Panc1 (cell line): ENCODE results near the gene TYRP1. TPM values are rescaled to one million over a fixed set of nuclear protein-coding genes. Genes with fewer than 3 reads are reported as not detected.

Experiments used
- ATAC-seq: fragments of 200-7000 bp; cut with Tn5 transposase; 2 replicates; pipeline ENCODE4 v1.9.1; 2020; ENCODE audit warnings: mild to moderate bottlenecking, moderate library complexity
- BruUV-seq: library from RNA; stranded (reverse); fragments of 400-500 nt; replicated peaks from 2 replicates; lab custom pipeline; 2021; lab: Mats Ljungman, UMichigan
- CTCF ChIA-PET: fragments of 300-600 bp; sonication (Branson Sonifier 250); formaldehyde crosslinking; loops from one replicate; lab custom pipeline; 2022; ENCODE audit warnings: antibody characterized with exemption; lab: Charles Lee
- POLR2A ChIA-PET: fragments of 300-600 bp; sonication (Branson Sonifier 250); formaldehyde crosslinking; loops from one replicate; lab custom pipeline; 2022; ENCODE audit warnings: antibody characterized with exemption; lab: Charles Lee
- DNase-seq: peaks from one replicate; pipeline ENCODE4 v3.0.0-alpha.2; 2010; ENCODE audit warnings: low read depth, low spot score
- H3K27ac ChIP-seq: 2 replicates; pipeline ENCODE4 v1.5.1; 2011; ENCODE audit warnings: mild to moderate bottlenecking, low read length, inconsistent platforms
- H3K27me3 ChIP-seq: fragments of 200-500 bp; sonication (Bioruptor generic); 2 replicates; pipeline ENCODE4 v1.6.0; 2014; ENCODE audit warnings: low read length, inconsistent platforms; ENCODE audit not compliant: control insufficient read depth, insufficient read depth
- H3K36me3 ChIP-seq: fragments of 200-500 bp; sonication (Bioruptor generic); 2 replicates; pipeline ENCODE4 v1.5.1; 2014; ENCODE audit warnings: inconsistent platforms, mild to moderate bottlenecking, low read length, moderate library complexity; ENCODE audit not compliant: control insufficient read depth, insufficient read depth
- H3K4me1 ChIP-seq: 2 replicates; pipeline ENCODE4 v1.5.1; 2011; ENCODE audit warnings: inconsistent platforms, mild to moderate bottlenecking, low read length, moderate library complexity; ENCODE audit not compliant: control insufficient read depth, insufficient read depth
- H3K4me3 ChIP-seq, 2 experiments: 2 replicates each; pipeline ENCODE4 v1.5.1; 2011 to 2012; ENCODE audit warnings: low read depth in 2 of 2, low read length in 2 of 2, mild to moderate bottlenecking in 2 of 2, inconsistent platforms in 1 of 2, moderate library complexity in 1 of 2
- H3K9me3 ChIP-seq: fragments of 200-500 bp; sonication (Bioruptor generic); 2 replicates; pipeline ENCODE4 v1.5.1; 2014; ENCODE audit warnings: low read depth, mild to moderate bottlenecking, inconsistent platforms, low read length, moderate library complexity; ENCODE audit not compliant: control insufficient read depth, insufficient read depth
- POLR2AphosphoS5 ChIP-seq: IDR thresholded peaks from 2 replicates; pipeline ENCODE4 v1.6.1; 2012; ENCODE audit warnings: mild to moderate bottlenecking, low read depth, low read length, moderate library complexity
- SIN3A ChIP-seq: IDR thresholded peaks from 2 replicates; pipeline ENCODE4 v1.6.1; 2012; ENCODE audit warnings: low read depth, mild to moderate bottlenecking, low read length, moderate library complexity, borderline replicate concordance; ENCODE audit not compliant: insufficient read depth
- TCF7L2 ChIP-seq: IDR thresholded peaks from 2 replicates; pipeline ENCODE4 v1.6.1; 2011; ENCODE audit warnings: mild to moderate bottlenecking, low read depth, low read length, inconsistent platforms
- in situ Hi-C: cut with HindIII; loops from 2 replicates; pipeline ENCODE4 v1.10.0; 2016; ENCODE audit warnings: low sequenced_read_pairs, low pct_unique_long_range_greater_than_20kb
- intact Hi-C: fragments of 100-400 bp; cut with micrococcal nuclease; formaldehyde crosslinking; loops from one replicate; pipeline ENCODE4 v1.10.0; 2022; ENCODE audit not compliant: unreplicated experiment
- total RNA-seq: library from RNA; stranded (reverse); gene quantifications from one replicate; pipeline ENCODE4 v1.2.1, GENCODE V29; 2021; ENCODE audit not compliant: unreplicated experiment
- TF ChIP-seq, protein P1 (sequence below): fragments of 450-650 bp; IDR thresholded peaks from 2 replicates; pipeline ENCODE4 v1.5.1; 2017; ENCODE audit warnings: mild to moderate bottlenecking
- TF ChIP-seq, protein P2 (sequence below), 2 experiments: IDR thresholded peaks; 2 replicates each; pipeline ENCODE4 v1.6.1; 2011 to 2012; ENCODE audit warnings: low read depth in 2 of 2, control low read depth in 1 of 2, low read length in 1 of 2, mild to moderate bottlenecking in 1 of 2, moderate library complexity in 1 of 2; ENCODE audit not compliant: insufficient read depth in 1 of 2

The TYRP1 gene
- total RNA-seq, 1 experiment from 2014 or later, result 0.23 TPM

DNA sequence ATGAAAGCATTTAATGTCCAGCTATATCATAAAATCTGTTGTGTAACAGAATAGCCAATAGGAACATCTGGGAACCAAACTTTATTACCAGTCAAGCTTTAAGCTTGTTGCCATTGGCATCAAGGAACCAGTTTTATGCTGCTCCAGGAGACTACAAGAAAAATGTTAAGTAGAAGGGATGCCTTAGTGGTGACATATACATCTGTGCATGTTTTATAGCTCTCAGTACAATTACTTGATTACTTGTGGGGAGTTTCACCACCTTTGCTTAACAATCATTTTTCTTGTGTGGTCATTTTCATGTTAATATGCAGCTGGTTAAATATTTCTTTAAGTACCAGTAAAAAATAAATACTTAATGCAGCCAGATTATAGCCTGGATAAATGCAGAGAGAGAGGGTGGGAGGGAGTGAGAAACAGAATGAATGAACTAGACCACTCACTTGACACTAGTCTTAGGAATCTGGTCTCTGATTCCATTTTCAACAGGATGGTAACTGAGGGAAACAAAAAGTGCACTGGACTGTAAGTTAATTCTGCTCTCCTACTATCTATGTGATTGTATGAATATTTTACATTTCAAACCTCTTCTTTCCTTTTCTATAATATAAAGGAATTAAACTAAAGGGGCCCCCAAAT lies 45.9 kb downstream of the TYRP1 start:
- ChIA-PET POLR2A (no interaction called here), CTCF (no interaction called here)
- H3K4me3 ChIP-seq, result no peak overlapping the region
- ATAC-seq, result no peak
- no peaks in the 10 kb centered on the region for H3K4me1 ChIP-seq
- TF ChIP-seq TCF7L2, result no peak
- TF ChIP-seq SIN3A, result no peak
- TF ChIP-seq POLR2AphosphoS5, result no peak
- TF ChIP-seq, protein P1, sequence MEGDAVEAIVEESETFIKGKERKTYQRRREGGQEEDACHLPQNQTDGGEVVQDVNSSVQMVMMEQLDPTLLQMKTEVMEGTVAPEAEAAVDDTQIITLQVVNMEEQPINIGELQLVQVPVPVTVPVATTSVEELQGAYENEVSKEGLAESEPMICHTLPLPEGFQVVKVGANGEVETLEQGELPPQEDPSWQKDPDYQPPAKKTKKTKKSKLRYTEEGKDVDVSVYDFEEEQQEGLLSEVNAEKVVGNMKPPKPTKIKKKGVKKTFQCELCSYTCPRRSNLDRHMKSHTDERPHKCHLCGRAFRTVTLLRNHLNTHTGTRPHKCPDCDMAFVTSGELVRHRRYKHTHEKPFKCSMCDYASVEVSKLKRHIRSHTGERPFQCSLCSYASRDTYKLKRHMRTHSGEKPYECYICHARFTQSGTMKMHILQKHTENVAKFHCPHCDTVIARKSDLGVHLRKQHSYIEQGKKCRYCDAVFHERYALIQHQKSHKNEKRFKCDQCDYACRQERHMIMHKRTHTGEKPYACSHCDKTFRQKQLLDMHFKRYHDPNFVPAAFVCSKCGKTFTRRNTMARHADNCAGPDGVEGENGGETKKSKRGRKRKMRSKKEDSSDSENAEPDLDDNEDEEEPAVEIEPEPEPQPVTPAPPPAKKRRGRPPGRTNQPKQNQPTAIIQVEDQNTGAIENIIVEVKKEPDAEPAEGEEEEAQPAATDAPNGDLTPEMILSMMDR, result no peak
- TF ChIP-seq, protein P2, sequence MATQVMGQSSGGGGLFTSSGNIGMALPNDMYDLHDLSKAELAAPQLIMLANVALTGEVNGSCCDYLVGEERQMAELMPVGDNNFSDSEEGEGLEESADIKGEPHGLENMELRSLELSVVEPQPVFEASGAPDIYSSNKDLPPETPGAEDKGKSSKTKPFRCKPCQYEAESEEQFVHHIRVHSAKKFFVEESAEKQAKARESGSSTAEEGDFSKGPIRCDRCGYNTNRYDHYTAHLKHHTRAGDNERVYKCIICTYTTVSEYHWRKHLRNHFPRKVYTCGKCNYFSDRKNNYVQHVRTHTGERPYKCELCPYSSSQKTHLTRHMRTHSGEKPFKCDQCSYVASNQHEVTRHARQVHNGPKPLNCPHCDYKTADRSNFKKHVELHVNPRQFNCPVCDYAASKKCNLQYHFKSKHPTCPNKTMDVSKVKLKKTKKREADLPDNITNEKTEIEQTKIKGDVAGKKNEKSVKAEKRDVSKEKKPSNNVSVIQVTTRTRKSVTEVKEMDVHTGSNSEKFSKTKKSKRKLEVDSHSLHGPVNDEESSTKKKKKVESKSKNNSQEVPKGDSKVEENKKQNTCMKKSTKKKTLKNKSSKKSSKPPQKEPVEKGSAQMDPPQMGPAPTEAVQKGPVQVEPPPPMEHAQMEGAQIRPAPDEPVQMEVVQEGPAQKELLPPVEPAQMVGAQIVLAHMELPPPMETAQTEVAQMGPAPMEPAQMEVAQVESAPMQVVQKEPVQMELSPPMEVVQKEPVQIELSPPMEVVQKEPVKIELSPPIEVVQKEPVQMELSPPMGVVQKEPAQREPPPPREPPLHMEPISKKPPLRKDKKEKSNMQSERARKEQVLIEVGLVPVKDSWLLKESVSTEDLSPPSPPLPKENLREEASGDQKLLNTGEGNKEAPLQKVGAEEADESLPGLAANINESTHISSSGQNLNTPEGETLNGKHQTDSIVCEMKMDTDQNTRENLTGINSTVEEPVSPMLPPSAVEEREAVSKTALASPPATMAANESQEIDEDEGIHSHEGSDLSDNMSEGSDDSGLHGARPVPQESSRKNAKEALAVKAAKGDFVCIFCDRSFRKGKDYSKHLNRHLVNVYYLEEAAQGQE (IDR thresholded peaks at IDR 0.05; ENCODE audit: insufficient read depth in 1 of 2, low read depth in 2 of 2, low read length in 1 of 2), result no peak
- no peaks in the 10 kb centered on the region for H3K36me3 ChIP-seq
- in situ Hi-C loops, result no loop called here
- intact Hi-C loops, result no loop called here
- no peak overlapping the region for H3K27ac ChIP-seq
- BruUV-seq, result no TSS peak
- DNase-seq, result no peak
- H3K27me3 ChIP-seq, result no peaks in the 10 kb centered on the region
- H3K9me3 ChIP-seq, result no peaks in the 10 kb centered on the region

DNA sequence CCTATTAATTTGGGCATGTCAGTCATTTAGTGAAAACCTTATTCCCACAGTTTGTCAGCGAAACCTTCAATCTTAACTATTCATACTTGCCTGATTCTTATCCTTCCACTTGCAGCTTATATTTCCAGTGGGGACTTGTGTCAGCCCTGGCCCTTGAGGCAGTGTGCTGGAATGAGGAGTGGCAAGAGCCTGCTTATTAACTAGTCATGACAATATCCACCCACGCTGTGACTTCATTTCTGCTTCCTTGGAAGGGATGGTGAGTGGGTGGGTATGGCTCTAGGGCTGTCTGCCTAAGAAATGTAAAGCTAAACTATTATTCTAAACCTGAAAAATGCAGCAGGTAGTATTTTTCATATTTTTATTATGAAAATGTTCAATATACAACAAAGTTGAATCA lies 47.7 kb downstream of the TYRP1 start:
- Histone ChIP-seq H3K27ac (no peak overlapping the region), H3K27me3 (no peaks in the 10 kb centered on the region), H3K4me3 (no peak overlapping the region), H3K9me3 (no peaks in the 10 kb centered on the region), H3K4me1 (no peaks in the 10 kb centered on the region), H3K36me3 (no peaks in the 10 kb centered on the region)
- TF ChIP-seq TCF7L2, result no peak
- TF ChIP-seq, protein P2 (IDR thresholded peaks at IDR 0.05; ENCODE audit: insufficient read depth in 1 of 2, low read depth in 2 of 2, low read length in 1 of 2), result no peak
- TF ChIP-seq, protein P1, result no peak
- no peak for TF ChIP-seq POLR2AphosphoS5
- DNase-seq (no peak), ATAC-seq (no peak)
- in situ Hi-C loops, result no loop called here
- ChIA-PET CTCF (no interaction called here), POLR2A (no interaction called here)
- BruUV-seq, result no TSS peak
- intact Hi-C loops, result no loop called here
